Left colon (tissue), 2 donors: ENCODE measurements around the gene CHIT1. TPM values are rescaled to one million over a fixed set of nuclear protein-coding genes. Genes with fewer than 3 reads are reported as not detected.
"Not testable (repeated sequence)": the region's sequence is repeated elsewhere in the genome, so short reads cannot be mapped to it uniquely, and the experiment has no call there.

Source experiments
- ATAC-seq: fragments of 200-7000 bp; cut with Tn5 transposase; one replicate; pipeline ENCODE4 v1.9.1; 2020; ENCODE audit warnings: mild to moderate bottlenecking, moderate library complexity
- DNase-seq, 2 donors: peaks; one replicate each; pipeline ENCODE4 v3.0.0-alpha.2; 2020
- intact Hi-C, 2 donors: fragments of 100-400 bp; cut with DNase I in 1 of 2; cut with micrococcal nuclease in 1 of 2; formaldehyde crosslinking; loops; one replicate each; pipeline versions ENCODE4 v1.11.2 to v1.14.0; 2022; cut with DNase I, micrococcal nuclease
- total RNA-seq, 2 donors: library from RNA; stranded (reverse); fragmentation: NEBNext Ultra II Directional; extraction: Animal tissue kit (Norgen Biotek cat#: 25700); gene quantifications; one replicate each; pipeline ENCODE4 v1.2.1, GENCODE V29; 2021
- donor health status: DM: no; HTN: no; CAD: no.
- donor health status: DM: yes; HTN: yes; CAD: no.

CHIT1 gene
- total RNA-seq, 2 donors from 2014 or later = 0.40 TPM; not detected in 1

DNA sequence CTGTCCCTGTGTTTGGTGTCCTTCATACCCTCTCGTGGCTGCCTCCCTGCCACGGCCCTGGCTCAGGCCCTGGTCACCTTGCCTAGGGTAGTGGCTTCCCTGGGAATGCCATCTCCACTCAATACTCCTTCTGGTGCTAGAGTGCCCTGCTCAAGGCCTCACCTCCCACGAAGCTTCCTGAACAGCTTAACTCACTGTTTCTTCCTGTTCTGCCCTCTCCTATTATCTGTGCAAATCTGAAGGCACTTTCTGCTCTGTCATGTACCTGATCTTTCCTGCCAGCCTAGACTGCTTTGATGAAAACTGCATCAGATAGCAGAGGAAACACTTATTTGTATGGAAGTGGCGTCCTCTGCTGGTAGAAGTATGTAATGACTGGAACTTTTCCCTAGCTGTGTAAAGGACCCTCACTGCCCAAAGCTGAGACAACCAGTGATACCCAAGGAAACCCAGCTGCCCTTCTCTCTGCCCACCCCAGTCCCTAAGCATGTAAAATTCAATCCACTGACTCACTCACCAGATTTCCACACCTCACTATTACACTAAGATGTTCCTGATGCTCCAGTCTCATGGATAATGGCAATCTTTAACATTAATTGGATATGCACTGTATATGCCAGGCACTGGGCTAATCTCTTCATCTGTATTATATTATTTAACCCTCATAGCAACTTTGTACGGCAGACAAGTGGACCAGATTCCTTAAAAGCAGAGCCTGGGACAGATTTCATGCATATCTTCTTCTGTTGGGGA, 39.6 kb upstream of the CHIT1 start:
- DNase-seq = no peak
- ATAC-seq = no peak
- intact Hi-C loops = no loop called here

DNA sequence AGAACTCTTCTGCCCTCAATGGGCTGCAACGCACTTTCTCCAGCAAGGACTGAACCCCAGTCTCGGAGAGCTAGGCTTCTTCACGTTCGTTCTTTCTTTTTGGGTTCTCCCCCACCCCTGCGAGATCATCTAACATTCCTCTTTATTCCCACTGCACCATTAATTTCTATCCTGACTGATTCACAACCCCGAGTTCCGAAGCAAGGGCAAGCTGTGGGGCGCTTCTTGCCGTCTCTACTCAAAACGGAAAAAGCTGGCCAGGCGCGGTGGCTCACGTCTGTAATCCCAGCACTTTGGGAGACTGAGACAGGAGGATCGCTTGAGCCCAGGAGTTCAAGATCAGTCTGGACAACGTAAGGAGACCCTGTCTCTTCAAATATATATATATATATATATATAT, 38.4 kb upstream of the CHIT1 start:
- ATAC-seq (no peak), DNase-seq (no peak)
- intact Hi-C loops = no loop called here

DNA sequence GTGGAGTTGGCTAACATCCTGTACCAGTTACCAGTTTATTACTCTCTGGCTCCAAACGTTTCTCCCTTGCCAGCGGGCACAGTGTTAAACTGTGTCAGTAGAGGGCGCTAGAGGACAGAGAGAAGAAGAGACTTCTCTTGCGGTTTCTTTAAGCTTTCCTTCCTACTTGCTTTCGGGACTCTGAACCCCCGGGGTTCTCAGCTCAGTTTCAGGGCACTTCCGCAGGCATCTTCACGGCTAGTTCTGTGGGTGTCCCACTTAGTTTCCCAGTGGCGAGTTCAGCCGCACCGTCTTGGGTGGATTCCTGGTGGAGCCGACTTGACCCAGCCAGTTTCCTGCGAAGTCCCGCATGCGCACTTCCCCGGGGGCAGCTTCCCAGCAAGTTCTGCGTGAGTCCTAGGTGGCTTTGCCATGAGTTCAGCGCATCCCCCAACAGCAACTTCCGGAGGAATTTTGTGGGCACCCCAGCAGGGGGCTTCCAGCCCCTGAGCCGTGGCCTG, 37.9 kb upstream of the CHIT1 start:
- intact Hi-C loops = no loop called here
- DNase-seq (peak; percentile 78 to 86), ATAC-seq (peak; percentile 76)

DNA sequence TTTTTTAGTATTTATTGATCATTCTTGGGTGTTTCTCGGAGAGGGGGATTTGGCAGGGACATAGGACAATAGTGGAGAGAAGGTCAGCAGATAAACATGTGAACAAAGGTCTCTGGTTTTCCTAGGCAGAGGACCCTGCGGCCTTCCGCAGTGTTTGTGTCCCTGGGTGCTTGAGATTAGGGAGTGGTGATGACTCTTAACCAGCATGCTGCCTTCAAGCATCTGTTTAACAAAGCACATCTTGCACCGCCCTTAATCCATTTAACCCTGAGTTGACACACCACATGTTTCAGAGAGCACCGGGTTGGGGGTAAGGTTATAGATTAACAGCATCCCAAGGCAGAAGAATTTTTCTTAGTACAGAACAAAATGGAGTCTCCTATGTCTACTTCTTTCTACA, 36.7 kb upstream of the CHIT1 start:
- intact Hi-C loops, ATAC-seq, DNase-seq: not testable (repeated sequence)

DNA sequence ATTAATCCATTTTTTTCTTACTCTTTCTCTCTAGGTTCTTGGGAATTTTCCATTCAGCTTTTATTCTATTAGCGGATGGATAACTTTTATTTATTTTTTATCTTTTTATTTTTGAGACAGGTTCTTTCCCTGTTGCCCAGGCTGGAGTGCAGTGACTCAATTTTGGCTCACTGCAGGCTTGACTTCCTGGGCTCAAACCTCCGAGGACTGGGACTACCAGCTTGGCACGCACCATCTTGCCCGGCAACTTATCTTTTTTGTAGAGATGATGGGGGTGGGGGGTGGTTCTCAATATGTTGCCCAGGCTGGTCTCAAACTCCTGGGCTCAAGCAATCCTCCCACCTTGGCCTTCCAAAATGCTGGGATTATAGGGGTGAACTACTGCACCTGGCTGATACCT, 36.1 kb upstream of the CHIT1 start:
- ATAC-seq (no peak), DNase-seq (no peak)
- intact Hi-C loops = no loop called here

GRCh38 chr1:203264052-203264501, 34.6 kb upstream of the CHIT1 start:
- no peak for DNase-seq
- intact Hi-C loops = no loop called here
- no peak for ATAC-seq

DNA sequence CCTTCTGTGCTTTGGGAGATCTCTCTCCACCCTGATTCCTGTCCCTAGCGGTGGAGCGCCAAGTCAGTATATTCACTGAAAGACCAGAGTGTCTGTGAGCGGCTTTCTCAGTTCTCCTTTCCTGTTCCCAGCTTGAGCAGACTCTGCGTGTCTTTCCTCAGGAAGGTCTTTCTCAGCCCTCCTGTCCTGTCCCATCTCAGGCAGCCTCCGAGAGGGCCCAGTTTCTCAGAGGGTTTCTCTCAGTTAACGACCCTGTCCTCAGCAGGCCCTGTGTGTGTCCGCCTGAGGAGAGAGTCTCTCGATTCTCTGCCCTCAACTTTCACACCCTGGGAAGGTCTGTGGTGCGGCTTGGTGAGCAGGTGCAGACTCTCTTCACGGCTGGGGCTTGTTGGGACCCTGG, 34.0 kb upstream of the CHIT1 start:
- ATAC-seq (no peak), DNase-seq (no peak)
- intact Hi-C loops = no loop called here

DNA sequence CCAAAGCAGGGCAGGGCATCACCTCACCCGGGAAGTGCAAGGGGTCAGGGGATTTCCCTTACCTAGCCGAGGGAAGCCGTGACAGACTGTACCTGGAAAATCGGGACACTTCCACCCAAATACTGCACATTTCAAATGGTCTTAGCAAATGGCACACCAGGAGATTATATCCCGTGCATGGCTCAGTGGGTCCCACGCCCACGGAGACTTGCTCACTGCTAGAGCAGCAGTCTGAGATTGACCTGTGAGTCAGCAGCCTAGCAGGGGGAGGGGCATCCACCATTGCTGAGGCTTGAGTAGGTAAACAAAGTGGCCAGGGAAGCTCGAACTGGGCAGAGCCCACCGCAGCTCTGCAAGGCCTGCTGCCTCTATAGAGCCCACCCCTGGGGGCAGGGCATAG, 27.2 kb upstream of the CHIT1 start:
- intact Hi-C loops, ATAC-seq: not testable (repeated sequence)

DNA sequence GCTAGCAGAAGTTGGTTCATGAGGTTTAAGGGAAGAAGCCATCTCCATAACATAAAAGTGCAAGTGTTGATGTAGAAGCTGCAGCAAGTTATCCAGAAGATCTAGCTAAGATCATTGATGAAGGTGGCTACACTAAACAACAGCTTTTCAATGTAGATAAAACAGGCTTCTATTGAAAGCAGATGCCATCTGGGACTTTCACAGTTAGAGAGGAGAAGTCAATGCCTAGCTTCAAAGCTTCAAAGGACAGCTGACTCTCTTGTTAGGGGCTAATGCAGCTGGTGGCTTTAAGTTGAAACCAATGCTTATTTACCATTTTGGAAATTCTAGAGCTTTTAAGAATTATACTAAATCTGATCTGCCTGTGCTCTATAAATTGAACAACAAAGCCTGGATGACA, 25.3 kb upstream of the CHIT1 start:
- intact Hi-C loops, DNase-seq, ATAC-seq: not testable (repeated sequence)

More for the DNA sequence above, 27.2 kb upstream of the CHIT1 start:
- DNase-seq = not testable (repeated sequence)

DNA sequence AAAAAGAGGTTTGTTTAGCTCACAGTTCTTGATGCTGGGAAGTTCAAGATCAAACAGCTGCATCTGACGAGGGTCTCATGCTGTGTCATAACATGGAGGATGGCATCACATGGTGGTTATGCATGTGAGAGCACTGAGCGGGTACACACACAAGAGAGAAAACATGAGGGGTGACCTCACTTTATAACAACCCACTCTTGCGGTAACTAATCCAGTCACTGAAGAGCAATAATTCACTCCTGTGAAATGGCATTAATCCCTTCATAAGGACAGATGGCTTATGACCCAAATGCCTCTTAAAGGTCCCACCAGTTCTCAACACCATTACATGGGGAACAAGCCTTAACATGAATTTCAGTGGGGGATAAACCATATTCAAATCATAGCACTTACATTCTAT, 23.2 kb upstream of the CHIT1 start:
- ATAC-seq (no peak), DNase-seq (no peak)
- intact Hi-C loops = no loop called here

- ATAC-seq (no peak), DNase-seq (no peak)
- intact Hi-C loops = no loop called here
Observed at GRCh38 chr1:203251466-203251865, 22.0 kb upstream of the CHIT1 start.

- ATAC-seq (no peak), DNase-seq (no peak)
- intact Hi-C loops = no loop called here
Observed at GRCh38 chr1:203250911-203251310, 21.4 kb upstream of the CHIT1 start.

DNA sequence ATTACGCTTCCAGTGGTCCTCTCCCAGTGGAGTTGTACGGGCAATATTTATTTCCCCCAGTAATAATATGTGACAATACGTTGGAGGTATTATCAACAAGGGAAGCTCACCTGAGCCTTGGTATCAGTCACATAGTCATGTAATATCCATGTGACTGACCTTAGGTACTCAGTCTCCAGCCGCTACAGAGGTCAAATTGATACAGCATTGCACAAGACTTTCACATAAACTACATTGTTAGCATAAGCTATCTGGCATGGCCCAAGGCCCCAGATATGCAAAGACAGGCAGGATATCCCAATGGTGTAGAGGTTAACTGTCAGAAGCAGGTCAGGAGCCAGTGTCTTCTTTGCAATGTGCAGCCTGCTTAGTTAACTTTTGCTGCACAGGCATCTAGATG, 15.3 kb upstream of the CHIT1 start:
- intact Hi-C loops = no loop called here
- DNase-seq (no peak), ATAC-seq (no peak)

GRCh38 chr1:203241708-203242107, 12.2 kb upstream of the CHIT1 start:
- ATAC-seq, intact Hi-C loops, DNase-seq: not testable (repeated sequence)

GRCh38 chr1:203239526-203240305, 10.2 kb upstream of the CHIT1 start:
- intact Hi-C loops = no loop called here
- DNase-seq (no peak), ATAC-seq (no peak)

DNA sequence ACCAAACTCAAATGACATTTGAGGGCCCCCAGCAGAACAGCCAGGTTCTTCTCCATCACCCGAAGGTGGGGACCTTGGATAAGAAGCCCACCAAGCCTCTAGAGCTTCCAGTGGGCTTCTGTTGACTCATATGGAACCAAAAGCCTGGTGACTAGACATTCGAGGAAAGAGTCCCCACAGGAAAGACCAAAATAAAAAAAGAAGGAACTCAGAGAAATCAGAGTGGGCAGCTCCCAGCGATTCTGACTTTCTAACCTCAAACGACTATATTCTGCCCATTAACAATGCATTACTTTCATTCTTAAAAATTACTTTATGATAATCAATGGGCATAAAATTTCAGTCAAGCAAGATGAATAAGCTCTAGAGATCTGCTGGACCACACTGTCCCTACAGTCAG, 9.6 kb upstream of the CHIT1 start:
- intact Hi-C loops = no loop called here
- DNase-seq = no peak
- ATAC-seq = no peak

GRCh38 chr1:203238535-203238934, 9.1 kb upstream of the CHIT1 start:
- no peak for DNase-seq
- no peak for ATAC-seq
- intact Hi-C loops = no loop called here

GRCh38 chr1:203234901-203235300, 5.4 kb upstream of the CHIT1 start:
- ATAC-seq, intact Hi-C loops: not testable (repeated sequence)

GRCh38 chr1:203228670-203229069, 803 bp downstream of the CHIT1 start:
- ATAC-seq (no peak), DNase-seq (no peak)
- intact Hi-C loops = no loop called here

More at GRCh38 chr1:203234901-203235300, 5.4 kb upstream of the CHIT1 start:
- not testable (repeated sequence) for DNase-seq
